ENCODE measurements around the gene TTC3. TPM values are rescaled to one million over a fixed set of nuclear protein-coding genes. Genes with fewer than 3 reads are reported as not detected.
"Not testable (repeated sequence)": the region's sequence is repeated elsewhere in the genome, so short reads cannot be mapped to it uniquely, and the experiment has no call there.

TTC3 gene
- total and polyA plus RNA-seq, 2 donors from 2014 or later: 22.3 to 102 TPM

DNA sequence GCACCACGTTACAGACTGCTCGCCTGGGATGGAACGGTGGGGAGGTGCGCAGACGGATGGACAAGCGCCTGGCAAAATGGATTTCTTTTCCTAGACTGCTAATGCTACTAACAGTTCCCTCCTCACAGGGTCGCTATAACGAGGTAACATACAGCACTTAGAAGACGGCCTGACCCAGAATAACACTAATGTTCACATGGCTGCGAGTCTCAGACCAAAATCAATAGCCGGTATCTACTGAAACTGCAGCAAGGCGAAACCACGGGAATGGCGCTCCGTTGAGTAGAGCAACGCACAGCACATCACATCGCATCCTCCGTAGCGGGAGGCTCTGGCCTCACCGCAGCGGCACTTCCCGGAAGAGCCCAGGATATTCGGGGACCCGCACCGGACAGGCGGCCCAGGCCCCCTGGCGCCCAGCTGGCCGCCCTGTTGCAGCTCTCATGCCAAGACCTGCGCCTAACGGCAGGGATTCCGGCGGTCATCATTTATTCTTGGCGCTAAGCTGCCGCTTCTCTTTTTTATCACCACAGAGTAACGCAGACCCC lies 147.5 kb downstream of the TTC3 start:
- Histone ChIP-seq H3K27me3 (ENCODE audit: control insufficient read depth, insufficient read depth, low read length) (no peaks in the 10 kb centered on the region), H3K4me1 (ENCODE audit: control insufficient read depth in 2 of 3, insufficient read depth in 2 of 3, low read depth in 1 of 3, low read length in 3 of 3) (peaks cover 0 to 10% (median 0%) of the 10 kb centered on the region in 3 donors), H3K27ac (ENCODE audit: low read depth in 2 of 2, low read length in 2 of 2) (peak overlapping the region; percentile 1 to 64), H3K9me3 (ENCODE audit: control insufficient read depth in 2 of 3, insufficient read depth in 1 of 3, low read length in 3 of 3) (no peaks in the 10 kb centered on the region), H3K36me3 (ENCODE audit: control insufficient read depth in 2 of 3, insufficient read depth in 3 of 3, low read length in 3 of 3) (peaks cover 0 to 15% (median 8%) of the 10 kb centered on the region in 3 donors), H3K9ac (ENCODE audit: low read length in 3 of 3) (peak overlapping the region in 2 of 3 donors; percentile 60 to 76), H3K4me3 (ENCODE audit: low read length in 3 of 3) (peak overlapping the region; percentile 61 to 84 (median 82))
- DNase-seq: peak in 2 of 5 donors; percentile 71 to 73
- intact Hi-C loops (cut with DNase I): no loop called here
- no peak for FAIRE-seq
- TF ChIP-seq, protein P1, sequence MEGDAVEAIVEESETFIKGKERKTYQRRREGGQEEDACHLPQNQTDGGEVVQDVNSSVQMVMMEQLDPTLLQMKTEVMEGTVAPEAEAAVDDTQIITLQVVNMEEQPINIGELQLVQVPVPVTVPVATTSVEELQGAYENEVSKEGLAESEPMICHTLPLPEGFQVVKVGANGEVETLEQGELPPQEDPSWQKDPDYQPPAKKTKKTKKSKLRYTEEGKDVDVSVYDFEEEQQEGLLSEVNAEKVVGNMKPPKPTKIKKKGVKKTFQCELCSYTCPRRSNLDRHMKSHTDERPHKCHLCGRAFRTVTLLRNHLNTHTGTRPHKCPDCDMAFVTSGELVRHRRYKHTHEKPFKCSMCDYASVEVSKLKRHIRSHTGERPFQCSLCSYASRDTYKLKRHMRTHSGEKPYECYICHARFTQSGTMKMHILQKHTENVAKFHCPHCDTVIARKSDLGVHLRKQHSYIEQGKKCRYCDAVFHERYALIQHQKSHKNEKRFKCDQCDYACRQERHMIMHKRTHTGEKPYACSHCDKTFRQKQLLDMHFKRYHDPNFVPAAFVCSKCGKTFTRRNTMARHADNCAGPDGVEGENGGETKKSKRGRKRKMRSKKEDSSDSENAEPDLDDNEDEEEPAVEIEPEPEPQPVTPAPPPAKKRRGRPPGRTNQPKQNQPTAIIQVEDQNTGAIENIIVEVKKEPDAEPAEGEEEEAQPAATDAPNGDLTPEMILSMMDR (IDR thresholded peaks at IDR 0.05; ENCODE audit: borderline replicate concordance, extremely low read depth, insufficient read depth): no peak

DNA sequence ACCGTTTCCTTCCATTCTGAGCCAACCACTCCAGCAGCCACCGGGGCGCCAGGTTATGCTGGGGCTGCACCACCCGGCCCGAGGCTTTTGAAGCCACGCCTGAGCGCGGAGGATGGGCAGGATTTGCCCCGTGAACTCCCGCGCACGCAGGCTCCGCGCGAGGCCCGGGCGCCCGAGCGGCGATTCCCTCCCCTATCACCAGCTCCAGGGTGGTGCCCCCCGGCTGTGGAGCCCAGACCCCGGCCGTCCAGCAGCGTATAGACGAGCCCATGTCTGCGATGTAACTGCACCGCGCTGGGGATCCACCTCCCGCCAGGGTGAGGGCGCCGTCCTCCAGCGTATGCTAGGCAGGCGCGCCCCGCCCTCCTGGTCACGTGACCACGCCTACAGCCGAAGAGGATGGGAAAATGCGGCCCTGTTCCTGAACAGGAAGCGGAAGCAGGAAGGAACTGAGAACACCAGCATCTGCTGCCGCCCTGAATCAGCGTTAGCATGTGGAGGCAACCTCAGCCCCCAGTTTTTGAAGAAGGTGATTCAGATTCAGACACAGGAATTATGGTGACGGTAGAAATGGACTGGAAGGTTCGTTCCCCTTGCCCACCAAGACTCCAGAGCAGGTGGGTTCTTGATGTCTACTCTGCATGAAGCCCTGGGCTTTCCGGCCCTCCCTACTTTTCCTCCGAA lies 148.1 kb downstream of the TTC3 start:
- peak overlapping the region in 2 of 3 donors; percentile 60 to 76 for H3K9ac ChIP-seq (ENCODE audit: low read length in 3 of 3)
- FAIRE-seq (no peak), DNase-seq (peak; percentile 91 to 98 (median 94))
- H3K4me3 ChIP-seq (ENCODE audit: low read length in 3 of 3): peak overlapping the region; percentile 61 to 84 (median 82)
- peaks cover 0 to 10% (median 0%) of the 10 kb centered on the region in 3 donors for H3K4me1 ChIP-seq (ENCODE audit: control insufficient read depth in 2 of 3, insufficient read depth in 2 of 3, low read depth in 1 of 3, low read length in 3 of 3)
- no peaks in the 10 kb centered on the region for H3K27me3 ChIP-seq (ENCODE audit: control insufficient read depth, insufficient read depth, low read length)
- H3K9me3 ChIP-seq (ENCODE audit: control insufficient read depth in 2 of 3, insufficient read depth in 1 of 3, low read length in 3 of 3): no peaks in the 10 kb centered on the region
- H3K27ac ChIP-seq (ENCODE audit: low read depth in 2 of 2, low read length in 2 of 2): peak overlapping the region; percentile 60 to 64
- H3K36me3 ChIP-seq (ENCODE audit: control insufficient read depth in 2 of 3, insufficient read depth in 3 of 3, low read length in 3 of 3): peaks cover 0 to 16% (median 10%) of the 10 kb centered on the region in 3 donors
- TF ChIP-seq, protein P1 (IDR thresholded peaks at IDR 0.05; ENCODE audit: borderline replicate concordance, extremely low read depth, insufficient read depth): peak; percentile 8
- intact Hi-C loops (cut with DNase I): no loop called here

DNA sequence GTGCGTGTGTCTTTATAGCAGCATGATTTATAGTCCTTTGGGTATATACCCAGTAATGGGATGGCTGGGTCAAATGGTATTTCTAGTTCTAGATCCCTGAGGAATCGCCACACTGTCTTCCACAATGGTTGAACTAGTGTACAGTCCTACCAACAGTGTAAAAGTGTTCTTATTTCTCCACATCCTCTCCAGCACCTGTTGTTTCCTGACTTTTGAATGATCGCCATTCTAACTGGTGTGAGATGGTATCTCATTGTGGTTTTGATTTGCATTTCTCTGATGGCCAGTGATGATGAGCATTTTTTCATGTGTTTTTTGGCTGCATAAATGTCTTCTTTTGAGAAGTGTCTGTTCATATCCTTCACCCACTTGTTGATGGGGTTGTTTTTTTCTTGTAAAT lies 149.2 kb downstream of the TTC3 start:
- intact Hi-C loops (cut with DNase I); H3K27ac ChIP-seq (ENCODE audit: low read depth in 2 of 2, low read length in 2 of 2); H3K27me3 ChIP-seq (ENCODE audit: control insufficient read depth, insufficient read depth, low read length); DNase-seq; H3K9me3 ChIP-seq (ENCODE audit: control insufficient read depth in 2 of 3, insufficient read depth in 1 of 3, low read length in 3 of 3); FAIRE-seq; H3K4me3 ChIP-seq (ENCODE audit: low read length in 3 of 3); H3K9ac ChIP-seq (ENCODE audit: low read length in 3 of 3): not testable (repeated sequence)
- Histone ChIP-seq H3K4me1 (ENCODE audit: control insufficient read depth in 2 of 3, insufficient read depth in 2 of 3, low read depth in 1 of 3, low read length in 3 of 3) (peaks cover 0 to 10% (median 0%) of the 10 kb centered on the region in 3 donors), H3K36me3 (ENCODE audit: control insufficient read depth in 2 of 3, insufficient read depth in 3 of 3, low read length in 3 of 3) (peaks cover 0 to 27% (median 14%) of the 10 kb centered on the region in 3 donors)

DNA sequence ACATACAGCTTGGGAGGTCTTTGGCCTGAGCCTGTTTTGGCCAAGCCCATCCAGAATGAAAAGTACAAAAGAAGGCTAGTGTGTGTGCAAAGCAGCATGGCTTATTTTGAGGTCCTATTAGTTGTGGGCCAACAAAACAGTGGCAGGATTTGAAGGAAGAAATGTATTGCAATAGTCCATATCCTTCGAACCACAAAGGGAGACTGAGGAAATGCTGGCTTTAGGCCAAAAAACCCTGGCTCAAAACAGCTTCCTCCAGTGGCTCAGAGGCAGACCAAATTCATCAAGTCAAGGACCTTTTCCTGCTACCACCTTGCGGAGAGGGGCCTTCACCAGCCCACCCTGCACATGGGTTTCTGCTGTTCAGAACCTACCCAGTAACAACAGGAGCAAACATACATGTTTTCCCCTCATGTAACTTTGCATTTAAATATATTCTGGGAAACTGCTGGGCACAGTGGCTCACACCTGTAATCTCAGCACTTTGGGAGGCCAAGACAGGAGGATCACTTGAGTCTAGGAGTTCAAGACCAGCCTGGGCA lies 150.8 kb downstream of the TTC3 start:
- Histone ChIP-seq H3K4me3 (ENCODE audit: low read length in 3 of 3) (no peak overlapping the region), H3K9me3 (ENCODE audit: control insufficient read depth in 2 of 3, insufficient read depth in 1 of 3, low read length in 3 of 3) (no peaks in the 10 kb centered on the region), H3K27me3 (ENCODE audit: control insufficient read depth, insufficient read depth, low read length) (no peaks in the 10 kb centered on the region), H3K4me1 (ENCODE audit: control insufficient read depth in 2 of 3, insufficient read depth in 2 of 3, low read depth in 1 of 3, low read length in 3 of 3) (peaks cover 0 to 10% (median 0%) of the 10 kb centered on the region in 3 donors), H3K9ac (ENCODE audit: low read length in 3 of 3) (no peak overlapping the region), H3K27ac (ENCODE audit: low read depth in 2 of 2, low read length in 2 of 2) (no peak overlapping the region), H3K36me3 (ENCODE audit: control insufficient read depth in 2 of 3, insufficient read depth in 3 of 3, low read length in 3 of 3) (peaks cover 3 to 39% (median 23%) of the 10 kb centered on the region in 3 donors)
- FAIRE-seq (no peak), DNase-seq (no peak)
- intact Hi-C loops (cut with DNase I): no loop called here
- TF ChIP-seq, protein P1 (IDR thresholded peaks at IDR 0.05; ENCODE audit: borderline replicate concordance, extremely low read depth, insufficient read depth): no peak

Measured in kidney (tissue), 14 donors.